ENCODE measurements around the gene ATP4A. TPM values are rescaled to one million over a fixed set of nuclear protein-coding genes. Genes with fewer than 3 reads are reported as not detected.

ATP4A gene
- total RNA-seq, 2 donors from 2014 or later = 0.18 TPM; not detected in 1

DNA sequence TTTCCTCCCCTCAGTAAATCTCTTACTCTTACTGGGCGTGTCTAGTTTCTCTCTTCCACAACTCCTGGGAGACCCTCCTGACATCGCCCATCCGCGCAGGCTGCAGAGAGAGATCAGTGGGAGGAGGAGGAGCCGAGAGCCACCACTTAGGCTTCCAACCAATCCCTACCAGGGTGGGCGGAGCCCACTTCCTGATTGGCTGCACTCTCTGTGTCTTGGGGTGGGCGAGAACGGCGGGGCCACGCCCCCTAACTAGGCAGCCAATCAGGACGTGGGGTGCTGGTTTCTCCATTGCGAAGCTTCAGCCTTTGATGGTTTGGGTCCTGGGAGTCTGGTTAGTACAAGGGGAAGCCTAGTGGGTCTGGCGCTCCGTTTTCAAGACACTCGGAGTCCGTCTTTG lies 22.4 kb upstream of the ATP4A start, which contains the start of gene PMIS2:
Gene PMIS2, plus strand, starts transcription at position 326 of the 400 bp plus-strand sequence. CDS start 87 bp downstream, outside the sequence.
- Mint-ChIP-seq H3K36me3 (ENCODE audit: low read depth) (no peaks in the 10 kb centered on the region), H3K27ac (no peak within 1 kb of the TSS), H3K4me3 (no peak within 1 kb of the TSS), H3K9me3 (peaks cover 1% of the 10 kb centered on the region), H3K27me3 (ENCODE audit: insufficient read depth) (peaks cover 49% of the 10 kb centered on the region), H3K4me1 (no peaks in the 10 kb centered on the region)
- H3K4me3 ChIP-seq (ENCODE audit: low read length) = no peak within 1 kb of the TSS
- H3K36me3 ChIP-seq (ENCODE audit: control insufficient read depth, insufficient read depth, low read length) = no peaks in the 10 kb centered on the region
- TF ChIP-seq, protein P1, sequence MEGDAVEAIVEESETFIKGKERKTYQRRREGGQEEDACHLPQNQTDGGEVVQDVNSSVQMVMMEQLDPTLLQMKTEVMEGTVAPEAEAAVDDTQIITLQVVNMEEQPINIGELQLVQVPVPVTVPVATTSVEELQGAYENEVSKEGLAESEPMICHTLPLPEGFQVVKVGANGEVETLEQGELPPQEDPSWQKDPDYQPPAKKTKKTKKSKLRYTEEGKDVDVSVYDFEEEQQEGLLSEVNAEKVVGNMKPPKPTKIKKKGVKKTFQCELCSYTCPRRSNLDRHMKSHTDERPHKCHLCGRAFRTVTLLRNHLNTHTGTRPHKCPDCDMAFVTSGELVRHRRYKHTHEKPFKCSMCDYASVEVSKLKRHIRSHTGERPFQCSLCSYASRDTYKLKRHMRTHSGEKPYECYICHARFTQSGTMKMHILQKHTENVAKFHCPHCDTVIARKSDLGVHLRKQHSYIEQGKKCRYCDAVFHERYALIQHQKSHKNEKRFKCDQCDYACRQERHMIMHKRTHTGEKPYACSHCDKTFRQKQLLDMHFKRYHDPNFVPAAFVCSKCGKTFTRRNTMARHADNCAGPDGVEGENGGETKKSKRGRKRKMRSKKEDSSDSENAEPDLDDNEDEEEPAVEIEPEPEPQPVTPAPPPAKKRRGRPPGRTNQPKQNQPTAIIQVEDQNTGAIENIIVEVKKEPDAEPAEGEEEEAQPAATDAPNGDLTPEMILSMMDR (conservative IDR thresholded peaks at IDR 0.05) = no peak
- no peaks in the 10 kb centered on the region for H3K4me1 ChIP-seq (ENCODE audit: control insufficient read depth, insufficient read depth, low read length)
- no peaks in the 10 kb centered on the region for H3K9me3 ChIP-seq (ENCODE audit: control insufficient read depth, low read length)
- no peak within 1 kb of the TSS for H3K27ac ChIP-seq (ENCODE audit: low read depth, low read length)
- H3K27me3 ChIP-seq (ENCODE audit: control insufficient read depth, insufficient read depth, low read length, poor library complexity, severe bottlenecking) = peaks cover 15% of the 10 kb centered on the region
- 82 to 84% methylated on average over 9 to 16 of the region's 16 CpGs for WGBS, 2 experiments (ENCODE audit: insufficient coverage in 1 of 2, insufficient read length in 1 of 2)
- peak; percentile 78 for DNase-seq
- H3K9ac ChIP-seq (ENCODE audit: extremely low read depth, low read length, poor library complexity, severe bottlenecking) = no peak within 1 kb of the TSS

DNA sequence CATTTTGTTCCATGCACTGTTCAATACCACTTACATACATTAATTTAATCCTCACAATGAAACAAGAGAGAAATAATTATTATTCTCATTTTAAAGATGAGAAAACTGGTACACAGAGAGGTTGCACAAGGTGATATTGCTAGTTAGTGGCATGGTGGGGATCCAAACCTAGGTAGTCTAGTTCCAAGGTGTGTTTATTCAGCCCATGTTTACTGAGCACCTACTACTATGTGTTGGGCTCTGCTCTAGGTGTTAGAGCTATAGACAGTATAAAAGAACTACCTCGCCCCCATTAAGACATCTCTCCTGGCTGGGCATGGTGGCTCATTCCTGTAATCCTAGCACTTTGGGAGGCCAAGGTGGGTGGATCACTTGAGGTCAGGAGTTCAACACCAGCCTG lies 19.3 kb upstream of the ATP4A start:
- H3K9me3 ChIP-seq (ENCODE audit: control insufficient read depth, low read length) = peaks cover 4% of the 10 kb centered on the region
- H3K4me1 Mint-ChIP-seq = no peaks in the 10 kb centered on the region
- H3K36me3 ChIP-seq (ENCODE audit: control insufficient read depth, insufficient read depth, low read length) = no peaks in the 10 kb centered on the region
- H3K27me3 ChIP-seq (ENCODE audit: control insufficient read depth, insufficient read depth, low read length, poor library complexity, severe bottlenecking) = peaks cover 15% of the 10 kb centered on the region
- no peak overlapping the region for H3K4me3 Mint-ChIP-seq
- TF ChIP-seq, protein P1 (conservative IDR thresholded peaks at IDR 0.05) = no peak
- H3K4me3 ChIP-seq (ENCODE audit: low read length) = no peak overlapping the region
- DNase-seq = no peak
- peaks cover 14% of the 10 kb centered on the region for H3K9me3 Mint-ChIP-seq
- no peak overlapping the region for H3K9ac ChIP-seq (ENCODE audit: extremely low read depth, low read length, poor library complexity, severe bottlenecking)
- no peaks in the 10 kb centered on the region for H3K4me1 ChIP-seq (ENCODE audit: control insufficient read depth, insufficient read depth, low read length)
- peaks cover 41% of the 10 kb centered on the region for H3K27me3 Mint-ChIP-seq (ENCODE audit: insufficient read depth)
- WGBS, 2 experiments (ENCODE audit: insufficient coverage in 1 of 2, insufficient read length in 1 of 2) = 86 to 87% methylated on average over 1 of the region's 1 CpG
- no peaks in the 10 kb centered on the region for H3K36me3 Mint-ChIP-seq (ENCODE audit: low read depth)
- no peak overlapping the region for H3K27ac ChIP-seq (ENCODE audit: low read depth, low read length)
- no peak overlapping the region for H3K27ac Mint-ChIP-seq

DNA sequence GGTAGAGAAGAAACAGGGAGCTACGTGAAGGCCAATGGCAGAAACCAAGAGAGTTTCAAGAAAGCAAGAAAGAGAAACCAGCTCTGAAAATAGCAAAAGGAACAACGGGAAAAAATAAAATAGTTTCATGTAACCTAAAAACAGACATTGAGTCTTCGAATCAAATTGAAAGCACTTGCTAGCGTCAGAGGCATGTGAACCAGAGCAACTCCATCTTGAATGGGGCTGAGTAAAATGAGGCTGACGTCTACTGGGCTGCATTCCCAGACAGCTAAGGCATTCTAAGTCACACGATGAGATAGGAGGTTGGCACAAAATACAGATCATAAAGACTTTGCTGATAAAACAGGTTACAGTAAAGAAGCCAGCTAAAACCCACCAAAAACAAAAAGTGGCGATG lies 15.2 kb upstream of the ATP4A start:
- Mint-ChIP-seq H3K4me1 (no peaks in the 10 kb centered on the region), H3K27ac (no peak overlapping the region), H3K27me3 (ENCODE audit: insufficient read depth) (peaks cover 25% of the 10 kb centered on the region), H3K4me3 (no peak overlapping the region), H3K36me3 (ENCODE audit: low read depth) (no peaks in the 10 kb centered on the region), H3K9me3 (peaks cover 47% of the 10 kb centered on the region)
- no peaks in the 10 kb centered on the region for H3K27me3 ChIP-seq (ENCODE audit: control insufficient read depth, insufficient read depth, low read length, poor library complexity, severe bottlenecking)
- H3K27ac ChIP-seq (ENCODE audit: low read depth, low read length) = no peak overlapping the region
- TF ChIP-seq, protein P1 (conservative IDR thresholded peaks at IDR 0.05) = no peak
- no peak overlapping the region for H3K4me3 ChIP-seq (ENCODE audit: low read length)
- H3K9me3 ChIP-seq (ENCODE audit: control insufficient read depth, low read length) = peaks cover 24% of the 10 kb centered on the region
- no peak for DNase-seq
- no peak overlapping the region for H3K9ac ChIP-seq (ENCODE audit: extremely low read depth, low read length, poor library complexity, severe bottlenecking)
- 73 to 79% methylated on average over 7 of the region's 7 CpGs for WGBS, 2 experiments (ENCODE audit: insufficient coverage in 1 of 2, insufficient read length in 1 of 2)
- H3K36me3 ChIP-seq (ENCODE audit: control insufficient read depth, insufficient read depth, low read length) = no peaks in the 10 kb centered on the region
- H3K4me1 ChIP-seq (ENCODE audit: control insufficient read depth, insufficient read depth, low read length) = no peaks in the 10 kb centered on the region
